ENCODE data around the gene ERVW-1.

Gene ERVW-1

GRCh38 chr7:92513167-92513902 is 35.6 kb upstream of the ERVW-1 start:
- Histone ChIP-seq H3K9me2 (replicated peaks; ENCODE audit: insufficient read depth, low read length) (no peaks in the 10 kb centered on the region), H3K9me3 (replicated peaks; ENCODE audit: insufficient read depth, low read length) (no peaks in the 10 kb centered on the region), H3F3A (ENCODE audit: insufficient read depth, low read length) (no peaks in the 10 kb centered on the region), H3K9ac (ENCODE audit: low read length) (no peak overlapping the region), H3K27me3 (replicated peaks; ENCODE audit: insufficient read depth, low read length) (no peaks in the 10 kb centered on the region), H3K4me3 (ENCODE audit: low read length) (no peak overlapping the region), H3K4me1 (ENCODE audit: low read length) (no peaks in the 10 kb centered on the region), H3K36me3 (replicated peaks; ENCODE audit: insufficient read depth, low read length) (no peaks in the 10 kb centered on the region), H4K20me1 (ENCODE audit: insufficient read depth, low read length) (no peaks in the 10 kb centered on the region), H3K4me2 (ENCODE audit: low read depth, low read length) (no peak overlapping the region), H2AFZ (ENCODE audit: low read length) (no peak overlapping the region), H3K27ac (ENCODE audit: low read length) (no peak overlapping the region), H3K79me2 (ENCODE audit: low read length) (no peaks in the 10 kb centered on the region)
- no peak for TF ChIP-seq CTCF (IDR thresholded peaks at IDR 0.05; ENCODE audit: low read length)
- TF ChIP-seq EZH2 (optimal IDR thresholded peaks at IDR 0.05; ENCODE audit: low read depth, low read length), result no peak
- TF ChIP-seq EZH2phosphoT487 (IDR thresholded peaks at IDR 0.05; ENCODE audit: low read length), result no peak
- DNase-seq, result no peak

DNA sequence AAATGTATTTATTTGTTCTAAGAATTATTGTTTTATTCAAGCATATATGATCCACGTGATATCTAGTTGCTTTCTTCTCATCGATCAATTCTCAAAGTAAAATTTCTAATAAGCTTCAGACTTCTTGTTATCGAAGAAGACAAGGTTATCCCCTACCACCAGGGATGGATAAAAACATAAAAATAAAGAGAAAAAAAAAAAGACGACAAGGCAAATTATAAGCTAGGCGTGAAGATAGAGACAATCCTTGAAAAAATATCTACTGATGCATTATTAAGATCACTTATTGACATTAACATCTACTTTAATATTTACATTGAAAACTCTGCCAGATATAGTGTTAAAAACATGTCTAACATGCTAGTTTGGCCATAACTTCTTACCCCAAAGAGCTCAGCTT is 31.2 kb upstream of the ERVW-1 start:
- TF ChIP-seq CTCF (IDR thresholded peaks at IDR 0.05; ENCODE audit: low read length), result no peak
- no peak for TF ChIP-seq EZH2 (optimal IDR thresholded peaks at IDR 0.05; ENCODE audit: low read depth, low read length)
- TF ChIP-seq EZH2phosphoT487 (IDR thresholded peaks at IDR 0.05; ENCODE audit: low read length), result no peak
- H3K79me2 ChIP-seq (ENCODE audit: low read length), result no peaks in the 10 kb centered on the region
- no peak overlapping the region for H3K4me2 ChIP-seq (ENCODE audit: low read depth, low read length)
- no peaks in the 10 kb centered on the region for H3K9me2 ChIP-seq (replicated peaks; ENCODE audit: insufficient read depth, low read length)
- no peaks in the 10 kb centered on the region for H3F3A ChIP-seq (ENCODE audit: insufficient read depth, low read length)
- no peaks in the 10 kb centered on the region for H3K4me1 ChIP-seq (ENCODE audit: low read length)
- no peak overlapping the region for H3K27ac ChIP-seq (ENCODE audit: low read length)
- H4K20me1 ChIP-seq (ENCODE audit: insufficient read depth, low read length), result no peaks in the 10 kb centered on the region
- no peak overlapping the region for H3K9ac ChIP-seq (ENCODE audit: low read length)
- H3K9me3 ChIP-seq (replicated peaks; ENCODE audit: insufficient read depth, low read length), result no peaks in the 10 kb centered on the region
- no peaks in the 10 kb centered on the region for H3K36me3 ChIP-seq (replicated peaks; ENCODE audit: insufficient read depth, low read length)
- no peak for DNase-seq
- H3K27me3 ChIP-seq (replicated peaks; ENCODE audit: insufficient read depth, low read length), result no peaks in the 10 kb centered on the region
- no peak overlapping the region for H2AFZ ChIP-seq (ENCODE audit: low read length)
- no peak overlapping the region for H3K4me3 ChIP-seq (ENCODE audit: low read length)

- no peak overlapping the region for H3K9ac ChIP-seq (ENCODE audit: low read length)
- H3K36me3 ChIP-seq (replicated peaks; ENCODE audit: insufficient read depth, low read length), result no peaks in the 10 kb centered on the region
- DNase-seq, result no peak
- no peak overlapping the region for H3K4me3 ChIP-seq (ENCODE audit: low read length)
- no peaks in the 10 kb centered on the region for H3K79me2 ChIP-seq (ENCODE audit: low read length)
- H4K20me1 ChIP-seq (ENCODE audit: insufficient read depth, low read length), result no peaks in the 10 kb centered on the region
- no peaks in the 10 kb centered on the region for H3F3A ChIP-seq (ENCODE audit: insufficient read depth, low read length)
- no peaks in the 10 kb centered on the region for H3K27me3 ChIP-seq (replicated peaks; ENCODE audit: insufficient read depth, low read length)
- H2AFZ ChIP-seq (ENCODE audit: low read length), result no peak overlapping the region
- TF ChIP-seq EZH2phosphoT487 (IDR thresholded peaks at IDR 0.05; ENCODE audit: low read length) (no peak), EZH2 (optimal IDR thresholded peaks at IDR 0.05; ENCODE audit: low read depth, low read length) (no peak), CTCF (IDR thresholded peaks at IDR 0.05; ENCODE audit: low read length) (no peak)
- H3K9me2 ChIP-seq (replicated peaks; ENCODE audit: insufficient read depth, low read length), result no peaks in the 10 kb centered on the region
- no peaks in the 10 kb centered on the region for H3K4me1 ChIP-seq (ENCODE audit: low read length)
- no peak overlapping the region for H3K27ac ChIP-seq (ENCODE audit: low read length)
- H3K9me3 ChIP-seq (replicated peaks; ENCODE audit: insufficient read depth, low read length), result no peaks in the 10 kb centered on the region
- H3K4me2 ChIP-seq (ENCODE audit: low read depth, low read length), result no peak overlapping the region
Observed at GRCh38 chr7:92506363-92506762, 28.6 kb upstream of the ERVW-1 start.
